Common myeloid progenitor, CD34-positive (primary cell): ENCODE results near the gene MORF4L1.

Experiments
- CTCF ChIA-PET: fragments of 350-600 bp; sonication (Branson Sonifier 250); formaldehyde crosslinking; loops from one replicate; lab custom pipeline; 2021; ENCODE audit warnings: antibody characterized with exemption; lab: Charles Lee
- POLR2A ChIA-PET: fragments of 350-600 bp; sonication (Branson Sonifier 250); formaldehyde crosslinking; loops from one replicate; lab custom pipeline; 2021; ENCODE audit warnings: antibody characterized with exemption; lab: Charles Lee
- DNase-seq, 3 donors: peaks; one replicate each; pipeline versions ENCODE4 v3.0.0 to v3.0.0-alpha.2; 2013
- H3K27ac ChIP-seq, 2 experiments: 1 replicate in 1 of 2; 2 replicates in 1 of 2; pipeline ENCODE4 v1.7.0; 2013; ENCODE audit warnings: inconsistent platforms in 2 of 2, low read length in 2 of 2, mild to moderate bottlenecking in 2 of 2, low read depth in 1 of 2, moderate library complexity in 1 of 2; ENCODE audit not compliant: severe bottlenecking in 2 of 2, insufficient read depth in 1 of 2, poor library complexity in 1 of 2
- H3K27me3 ChIP-seq, 5 experiments: replicated peaks in 2 of 5; 1 replicate in 3 of 5; 2 replicates in 2 of 5; pipeline versions ENCODE4 v1.6.1 to v1.7.0; 2013; ENCODE audit warnings: low read length in 4 of 5, mild to moderate bottlenecking in 2 of 5, moderate library complexity in 2 of 5, inconsistent platforms in 1 of 5; ENCODE audit not compliant: insufficient read depth in 5 of 5, control insufficient read depth in 4 of 5
- H3K36me3 ChIP-seq, 4 experiments: 1 replicate in 2 of 4; 2 replicates in 2 of 4; pipeline versions ENCODE4 v1.6.1 to v1.7.0; 2013; ENCODE audit warnings: low read length in 3 of 4, control low read depth in 1 of 4, mild to moderate bottlenecking in 1 of 4; ENCODE audit not compliant: control insufficient read depth in 4 of 4, insufficient read depth in 4 of 4
- H3K4me1 ChIP-seq, 4 experiments: 1 replicate in 3 of 4; 2 replicates in 1 of 4; pipeline versions ENCODE4 v1.6.1 to v1.7.1; 2013; ENCODE audit warnings: low read length in 3 of 4, mild to moderate bottlenecking in 3 of 4, control low read depth in 1 of 4, inconsistent platforms in 1 of 4, moderate library complexity in 1 of 4; ENCODE audit not compliant: control insufficient read depth in 4 of 4, insufficient read depth in 4 of 4; ENCODE audit errors: control extremely low read depth in 1 of 4
- H3K4me3 ChIP-seq, 7 experiments: 1 replicate in 4 of 7; 2 replicates in 3 of 7; pipeline versions ENCODE4 v1.5.1 to v1.7.0; 2013; ENCODE audit warnings: mild to moderate bottlenecking in 7 of 7, low read length in 6 of 7, moderate library complexity in 6 of 7, inconsistent platforms in 2 of 7, low read depth in 2 of 7, control low read depth in 1 of 7; ENCODE audit not compliant: insufficient read depth in 4 of 7, control insufficient read depth in 1 of 7; ENCODE audit errors: extremely low read depth in 1 of 7
- H3K9me3 ChIP-seq, 5 experiments: 1 replicate in 4 of 5; 2 replicates in 1 of 5; pipeline versions ENCODE4 v1.6.1 to v1.7.1; 2013; ENCODE audit warnings: low read length in 4 of 5, mild to moderate bottlenecking in 2 of 5, inconsistent platforms in 1 of 5, low read depth in 1 of 5, moderate library complexity in 1 of 5; ENCODE audit not compliant: control insufficient read depth in 4 of 5, insufficient read depth in 2 of 5; ENCODE audit errors: control extremely low read depth in 1 of 5
- WGBS: methylation state at CpG from one replicate; pipeline ENCODE4 v1.1.5; 2013; ENCODE audit not compliant: insufficient coverage; 5-methylcytosine and 5-hydroxymethylcytosine counted together

The MORF4L1 gene

DNA sequence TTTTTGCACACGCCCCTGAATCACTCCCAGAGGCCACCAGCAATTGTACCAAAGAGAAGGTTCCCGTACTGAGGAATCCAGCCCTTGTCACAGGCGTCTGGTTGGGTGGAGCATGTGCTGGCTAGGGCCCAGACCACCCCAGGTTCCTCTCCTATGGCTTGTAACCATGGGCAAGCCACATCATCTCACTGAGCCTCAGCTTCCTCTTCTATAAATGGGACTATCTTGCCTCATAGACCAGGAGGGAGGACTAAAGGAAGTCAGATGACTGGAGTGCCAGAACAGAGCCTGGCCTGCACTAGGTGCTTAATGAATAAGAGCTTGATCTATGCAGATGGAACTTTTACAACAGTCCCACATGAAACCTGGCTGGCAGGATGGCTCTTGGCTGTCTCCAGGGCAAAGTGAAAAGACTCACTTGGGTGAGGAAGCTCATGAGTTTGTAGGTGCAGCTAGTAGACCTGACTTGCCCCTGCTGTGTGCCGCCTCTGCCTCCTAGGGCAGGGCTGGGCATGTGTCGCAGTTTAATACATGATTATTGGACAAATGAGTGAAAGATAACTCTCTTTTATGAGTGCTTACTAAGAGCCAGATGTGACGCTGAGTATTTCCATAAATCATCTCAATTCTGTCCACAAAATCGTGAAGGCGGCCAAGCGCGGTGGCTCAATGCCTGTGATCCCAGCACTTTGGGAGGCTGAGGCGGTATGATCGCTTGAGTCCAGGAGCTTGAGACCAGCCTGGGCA, 42.8 kb downstream of the MORF4L1 start:
- no peak overlapping the region for H3K27ac ChIP-seq
- H3K9me3 ChIP-seq = no peaks in the 10 kb centered on the region
- H3K4me3 ChIP-seq = no peak overlapping the region
- CTCF ChIA-PET = interaction anchor here (0.8 to 3.5 kb wide), 7 partner anchors 8 to 269 kb away, joined by 3 to 13 read pairs (median 5); no protein-coding TSS in a partner anchor
- H3K36me3 ChIP-seq = peaks cover 13 to 57% (median 30%) of the 10 kb centered on the region in 4 experiments
- 76% methylated on average over 6 of the region's 12 CpGs for WGBS
- H3K4me1 ChIP-seq = peaks cover 0 to 29% (median 10%) of the 10 kb centered on the region in 4 experiments
- DNase-seq = peak in 2 of 3 donors; percentile 36 to 39
- POLR2A ChIA-PET = no interaction called here
- H3K27me3 ChIP-seq = no peaks in the 10 kb centered on the region

DNA sequence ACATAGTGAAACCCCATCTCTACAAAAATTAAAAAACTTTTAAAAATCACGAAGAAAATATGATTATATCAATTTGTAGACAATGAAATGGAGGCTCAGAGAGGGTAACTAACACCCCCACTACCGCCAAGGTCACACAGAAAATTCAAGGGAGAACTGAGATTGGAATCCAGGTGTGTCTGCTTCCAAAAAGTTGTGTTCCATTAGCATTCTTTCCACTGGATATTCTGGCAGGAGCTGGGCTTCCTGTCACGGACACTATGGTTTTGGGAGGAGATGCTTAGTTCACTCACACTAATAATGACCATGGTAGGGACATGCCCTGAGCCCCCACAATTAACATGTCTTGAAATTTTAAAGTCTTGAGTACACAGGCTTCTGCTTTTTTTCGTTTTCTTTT, 43.4 kb downstream of the MORF4L1 start:
- POLR2A ChIA-PET = interaction anchor here (0.6 kb wide), 1 partner anchor 130 kb away, joined by 3 read pairs; no protein-coding TSS in a partner anchor
- Histone ChIP-seq H3K27ac (no peak overlapping the region), H3K9me3 (no peaks in the 10 kb centered on the region), H3K4me1 (peaks cover 0 to 27% (median 10%) of the 10 kb centered on the region in 4 experiments), H3K27me3 (no peaks in the 10 kb centered on the region), H3K36me3 (peaks cover 13 to 53% (median 28%) of the 10 kb centered on the region in 4 experiments), H3K4me3 (no peak overlapping the region)
- CTCF ChIA-PET = interaction anchor here (1.0 to 2.1 kb wide), 4 partner anchors 8 to 91 kb away, joined by 3 to 7 read pairs (median 4); no protein-coding TSS in a partner anchor
- WGBS = 100% methylated on average over 2 of the region's 4 CpGs
- DNase-seq = no peak

DNA sequence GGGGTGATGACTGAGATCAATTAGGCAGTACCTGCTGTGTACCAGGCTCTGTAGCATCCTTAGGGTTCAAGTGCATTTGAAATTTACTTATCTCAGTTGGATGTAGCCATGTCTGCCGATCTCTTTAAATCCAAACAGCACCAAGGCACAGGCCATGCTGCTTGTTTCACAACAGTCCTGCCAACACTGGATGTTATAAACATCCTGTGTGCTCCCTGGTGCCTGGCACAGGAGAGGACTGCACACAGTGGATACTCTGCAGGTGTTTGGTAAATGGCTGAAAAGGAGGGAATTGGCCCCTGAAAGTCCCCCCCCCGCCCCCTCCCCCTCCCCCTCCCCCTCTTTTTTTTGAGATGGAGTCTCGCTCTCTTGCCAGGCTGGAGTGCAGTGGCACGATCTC, 45.2 kb downstream of the MORF4L1 start:
- 100% methylated on average over 1 of the region's 4 CpGs for WGBS
- peaks cover 11 to 54% (median 39%) of the 10 kb centered on the region in 4 experiments for H3K36me3 ChIP-seq

DNA sequence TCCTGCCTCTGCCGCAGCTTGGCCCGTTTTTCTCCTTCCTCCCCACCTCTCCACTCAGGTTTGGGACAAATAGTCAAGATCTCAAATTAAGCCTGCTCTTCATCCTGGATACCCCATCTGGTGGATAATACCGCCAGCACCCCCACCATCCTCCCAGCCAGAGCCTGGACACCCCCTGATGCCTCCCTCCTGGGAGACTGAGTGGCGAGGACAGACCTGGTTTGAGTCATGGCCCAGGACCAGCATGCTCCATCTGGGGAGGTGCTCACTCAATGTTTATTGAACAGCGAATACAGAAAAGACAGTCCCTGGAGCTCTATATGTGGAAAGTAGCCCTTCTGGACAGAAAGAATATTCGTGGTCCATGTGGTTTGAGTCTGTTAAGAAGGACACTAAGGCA, 48.8 kb downstream of the MORF4L1 start:
- POLR2A ChIA-PET = no interaction called here
- Histone ChIP-seq H3K4me3 (no peak overlapping the region), H3K36me3 (peaks cover 9 to 55% (median 39%) of the 10 kb centered on the region in 4 experiments), H3K27me3 (no peaks in the 10 kb centered on the region), H3K9me3 (no peaks in the 10 kb centered on the region), H3K4me1 (peaks cover 0 to 8% (median 3%) of the 10 kb centered on the region in 4 experiments), H3K27ac (no peak overlapping the region)
- no peak for DNase-seq
- 100% methylated on average over 5 of the region's 6 CpGs for WGBS
- CTCF ChIA-PET = interaction anchor here (1.0 to 2.6 kb wide), 3 partner anchors 12 to 85 kb away, joined by 3 to 11 read pairs (median 3); no protein-coding TSS in a partner anchor

More for the DNA sequence above, 45.2 kb downstream of the MORF4L1 start:
- ChIA-PET POLR2A (no interaction called here), CTCF (no interaction called here)
- H3K9me3 ChIP-seq = no peaks in the 10 kb centered on the region
- no peaks in the 10 kb centered on the region for H3K27me3 ChIP-seq
- H3K4me1 ChIP-seq = peaks cover 0 to 27% (median 10%) of the 10 kb centered on the region in 4 experiments
- no peak overlapping the region for H3K27ac ChIP-seq
- H3K4me3 ChIP-seq = no peak overlapping the region
- DNase-seq = no peak

DNA sequence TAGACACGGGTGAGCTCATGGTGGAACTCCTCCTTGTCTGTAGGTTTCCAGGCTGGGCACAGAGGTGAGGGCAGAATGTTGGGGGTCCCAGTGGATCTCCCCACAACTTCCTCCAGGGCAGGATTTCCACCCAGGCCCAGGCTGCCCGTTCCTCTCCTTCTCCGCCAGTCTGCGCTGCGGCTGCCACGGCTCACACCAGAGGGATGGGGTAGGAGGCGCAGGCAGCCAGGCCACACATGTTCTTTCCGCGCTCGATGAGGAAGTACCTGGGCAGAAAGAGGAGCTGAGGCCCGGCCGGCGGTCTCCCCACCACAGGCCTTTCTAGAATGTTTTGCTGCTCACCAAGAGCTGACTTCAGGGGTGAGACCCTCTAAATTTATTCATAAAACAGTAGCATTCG, 49.2 kb downstream of the MORF4L1 start:
- CTCF ChIA-PET = interaction anchor here (1.0 to 2.6 kb wide), 3 partner anchors 12 to 85 kb away, joined by 3 to 11 read pairs (median 3); no protein-coding TSS in a partner anchor
- Histone ChIP-seq H3K9me3 (no peaks in the 10 kb centered on the region), H3K4me3 (no peak overlapping the region), H3K27ac (no peak overlapping the region), H3K27me3 (no peaks in the 10 kb centered on the region), H3K4me1 (peaks cover 0 to 8% (median 1%) of the 10 kb centered on the region in 4 experiments), H3K36me3 (peaks cover 10 to 55% (median 40%) of the 10 kb centered on the region in 4 experiments)
- WGBS = 95% methylated on average over 13 of the region's 14 CpGs
- POLR2A ChIA-PET = interaction anchor here (0.6 kb wide), 1 partner anchor 72 kb away, joined by 3 read pairs; no protein-coding TSS in a partner anchor
- DNase-seq = no peak

DNA sequence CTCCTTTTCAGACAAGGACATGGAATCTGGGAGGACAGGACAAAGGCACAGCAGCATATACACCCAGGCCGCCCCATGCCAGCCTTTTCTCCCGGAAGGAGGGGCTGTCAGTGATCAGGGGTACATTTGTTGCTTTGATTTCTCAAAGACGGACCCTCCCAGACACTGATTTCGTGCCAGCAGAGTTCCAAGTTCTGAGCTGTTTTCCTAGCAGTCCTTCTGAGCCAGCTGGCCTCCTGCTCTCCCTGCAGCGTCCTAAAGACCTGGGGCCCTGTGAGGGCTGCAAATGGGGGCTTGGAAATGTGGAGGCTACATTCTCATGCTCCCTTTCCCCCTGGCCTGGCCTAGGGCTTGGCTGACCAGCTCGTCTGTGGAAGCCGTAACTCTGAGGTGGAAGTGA, 49.8 kb downstream of the MORF4L1 start:
- no peaks in the 10 kb centered on the region for H3K27me3 ChIP-seq
- POLR2A ChIA-PET = interaction anchor here (0.6 kb wide), 1 partner anchor 72 kb away, joined by 3 read pairs; no protein-coding TSS in a partner anchor
- H3K36me3 ChIP-seq = peaks cover 11 to 55% (median 42%) of the 10 kb centered on the region in 4 experiments
- H3K9me3 ChIP-seq = no peaks in the 10 kb centered on the region
- peaks cover 0 to 4% (median 0%) of the 10 kb centered on the region in 4 experiments for H3K4me1 ChIP-seq
- no peak overlapping the region for H3K27ac ChIP-seq
- WGBS = 96% methylated on average over 7 of the region's 7 CpGs
- DNase-seq = no peak
- CTCF ChIA-PET = interaction anchor here (2.6 kb wide), 1 partner anchor 13 kb away, joined by 11 read pairs; no protein-coding TSS in a partner anchor
- H3K4me3 ChIP-seq = no peak overlapping the region
